Regular cardiac myocyte (primary cell): ENCODE results near the gene H2BW2. TPM values are rescaled to one million over a fixed set of nuclear protein-coding genes. Genes with fewer than 3 reads are reported as not detected.

Source experiments
- total RNA-seq: library from RNA; depleted of rRNA; stranded (reverse); fragments of >200 nt; gene quantifications from 2 replicates; pipeline ENCODE4 v1.2.3, GENCODE V29; 2014

Gene H2BW2
- total RNA-seq, result not detected in 2 replicates

DNA sequence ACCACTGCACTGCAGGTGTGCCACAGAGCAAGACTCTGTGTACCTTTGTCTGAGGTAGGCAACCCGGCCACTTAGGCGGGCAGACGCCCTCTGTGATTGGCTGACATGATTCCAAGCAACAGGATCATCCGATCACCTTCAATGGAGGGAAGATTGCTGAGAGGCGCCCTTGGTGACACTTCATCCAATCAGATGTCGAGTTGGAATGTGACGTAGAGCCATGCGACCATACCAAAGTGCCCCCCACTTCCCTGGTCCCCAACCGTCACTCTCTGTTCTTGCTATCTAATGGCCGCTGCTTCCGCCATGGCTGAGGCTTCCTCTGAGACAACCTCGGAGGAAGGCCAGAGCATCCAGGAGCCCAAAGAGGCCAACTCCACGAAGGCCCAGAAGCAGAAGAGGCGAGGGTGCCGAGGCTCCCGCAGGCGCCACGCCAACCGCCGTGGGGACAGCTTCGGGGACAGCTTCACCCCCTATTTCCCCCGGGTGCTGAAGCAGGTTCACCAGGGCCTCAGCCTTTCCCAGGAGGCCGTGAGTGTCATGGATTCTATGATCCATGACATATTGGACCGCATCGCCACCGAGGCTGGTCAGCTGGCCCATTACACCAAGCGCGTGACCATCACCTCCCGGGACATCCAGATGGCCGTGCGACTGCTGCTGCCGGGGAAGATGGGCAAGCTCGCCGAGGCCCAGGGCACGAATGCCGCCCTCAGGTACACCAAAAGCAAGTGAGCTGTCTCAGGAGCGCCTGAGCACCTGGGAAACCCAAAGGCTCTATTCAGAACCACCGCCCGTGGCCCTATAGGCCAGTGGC, at the start of gene H2BW2:
H2BW2 (plus strand) TSS at position 268 of the 817 bp plus-strand sequence; CDS start at position 307, 39 bp downstream.

DNA sequence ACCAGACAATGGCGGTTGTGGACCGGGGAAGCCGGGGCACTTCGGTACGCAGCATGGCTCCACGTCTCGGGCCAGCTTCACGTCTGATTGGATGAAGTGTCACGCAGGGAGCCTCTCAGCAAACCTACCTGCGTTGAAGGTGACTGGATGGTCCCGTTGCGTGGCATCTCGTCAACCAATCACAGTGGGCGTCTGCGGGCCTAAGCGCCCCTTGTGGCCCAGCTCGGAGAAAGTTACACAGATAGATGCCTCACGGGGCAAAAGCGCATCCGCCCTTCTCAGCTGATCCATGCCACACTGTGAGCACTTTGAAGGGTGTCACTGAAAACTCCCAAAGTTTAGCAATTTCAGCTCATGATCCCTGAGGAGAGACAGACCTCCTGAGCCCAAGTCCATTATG, 26.1 kb upstream of the H2BW2 start, which contains the start of gene H2BW1:
H2BW1 (minus strand) TSS at position 103 of the 400 bp plus-strand sequence. CDS start 132 bp downstream, outside the sequence.

DNA sequence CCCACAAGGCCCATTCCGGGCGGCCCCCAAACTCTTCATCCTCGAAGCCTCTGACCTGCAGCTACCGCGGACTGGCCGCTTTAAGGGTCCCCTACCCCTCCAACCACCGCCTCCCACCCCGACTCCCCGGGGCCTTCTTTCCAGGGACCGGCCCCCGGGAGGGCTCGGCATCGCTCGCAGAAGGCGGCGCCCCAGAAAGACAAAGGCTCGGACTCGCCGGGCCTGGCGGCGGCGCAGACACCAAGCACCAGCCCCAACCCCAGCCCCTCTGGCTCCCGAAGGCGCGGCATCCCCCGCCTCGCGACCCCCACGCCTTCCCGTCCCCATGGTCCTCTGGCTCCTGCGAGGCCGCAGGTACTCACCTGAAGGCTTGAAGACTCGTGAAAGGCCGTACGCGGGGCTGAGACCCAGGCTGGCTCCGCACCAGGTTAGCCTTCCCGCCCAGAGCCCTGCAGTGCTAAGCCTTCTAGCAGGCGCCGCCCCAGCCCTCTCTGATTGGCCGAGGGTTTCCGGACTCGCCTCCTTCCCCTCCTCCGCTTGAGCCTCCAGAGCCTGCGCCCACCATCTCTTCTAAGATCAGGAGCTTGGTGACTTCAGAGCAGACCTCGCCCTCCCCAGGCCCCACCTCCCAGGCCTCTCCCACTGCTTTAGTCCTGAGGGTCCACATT, 36.2 kb downstream of the H2BW2 start, which contains the start of gene TMSB15C:
TMSB15C (minus strand) TSS at position 459 of the 668 bp plus-strand sequence.

Other genes with a start within 250 kb of the H2BW2 start
- 0.96 and 2.0 TPM in 2 replicates for gene RAB9B, start 207.7 kb upstream of the H2BW2 start, total RNA-seq
- gene TMSB15B, start 77.3 kb upstream of the H2BW2 start, total RNA-seq, result 2.5 and 2.8 TPM in 2 replicates
- not detected in 2 replicates for gene H2BW1, start 26.2 kb upstream of the H2BW2 start, total RNA-seq
- gene TMSB15C, start 36.3 kb downstream of the H2BW2 start, total RNA-seq, result 2.3 and 3.1 TPM in 2 replicates
- gene ZCCHC18, start 72.6 kb downstream of the H2BW2 start, total RNA-seq, result 0.19 and 3.1 TPM in 2 replicates
- 5.8 and 9.0 TPM in 2 replicates for gene SLC25A53, start 117.1 kb downstream of the H2BW2 start, total RNA-seq
- 25.9 and 28.8 TPM in 2 replicates for gene FAM199X, start 126.5 kb downstream of the H2BW2 start, total RNA-seq
- gene ESX1, start 215.0 kb downstream of the H2BW2 start, total RNA-seq, result not detected in 2 replicates